ENCODE results near the gene ABHD15.

Gene ABHD15

GRCh38 chr17:29594519-29595090 lies 27.8 kb upstream of the ABHD15 start:
- DNase-seq (ENCODE audit: low spot score) = no peak

- no peak for DNase-seq (ENCODE audit: low spot score)
Observed at GRCh38 chr17:29593591-29594518, 27.0 kb upstream of the ABHD15 start.

- no peak for DNase-seq (ENCODE audit: low spot score)
Observed at GRCh38 chr17:29592850-29593551, 26.2 kb upstream of the ABHD15 start, which contains the start of gene ANKRD13B. Gene ANKRD13B (plus strand): TSS chr17:29593132. CDS start chr17:29593622, 490 bp downstream.

GRCh38 chr17:29591737-29592608 lies 25.1 kb upstream of the ABHD15 start:
- peak; percentile 85 for DNase-seq (ENCODE audit: low spot score)

GRCh38 chr17:29591146-29591736 lies 24.4 kb upstream of the ABHD15 start:
- DNase-seq (ENCODE audit: low spot score) = no peak

- DNase-seq (ENCODE audit: low spot score) = no peak
Observed at GRCh38 chr17:29590411-29591145, 23.7 kb upstream of the ABHD15 start.

- no peak for DNase-seq (ENCODE audit: low spot score)
Observed at GRCh38 chr17:29589524-29590410, 22.9 kb upstream of the ABHD15 start, which contains the start of gene GIT1. Gene GIT1 (minus strand): TSS chr17:29589648. CDS start chr17:29589378, 270 bp downstream.

- DNase-seq (ENCODE audit: low spot score) = no peak
Observed at GRCh38 chr17:29588562-29589411, 21.9 kb upstream of the ABHD15 start.

- DNase-seq (ENCODE audit: low spot score) = no peak
Observed at GRCh38 chr17:29588017-29588561, 21.3 kb upstream of the ABHD15 start.

GRCh38 chr17:29587591-29587990 lies 20.8 kb upstream of the ABHD15 start:
- no peak for DNase-seq (ENCODE audit: low spot score)

- no peak for DNase-seq (ENCODE audit: low spot score)
Observed at GRCh38 chr17:29586676-29587469, 20.0 kb upstream of the ABHD15 start.

- DNase-seq (ENCODE audit: low spot score) = no peak
Observed at GRCh38 chr17:29585080-29585751, 18.4 kb upstream of the ABHD15 start.

GRCh38 chr17:29584452-29585079 lies 17.7 kb upstream of the ABHD15 start:
- no peak for DNase-seq (ENCODE audit: low spot score)

- DNase-seq (ENCODE audit: low spot score) = no peak
Observed at GRCh38 chr17:29583324-29584248, 16.7 kb upstream of the ABHD15 start.

- DNase-seq (ENCODE audit: low spot score) = no peak
Observed at GRCh38 chr17:29582772-29583171, 15.9 kb upstream of the ABHD15 start.
